Cortex of kidney (tissue), 1 donor: ENCODE data around the gene DNAI2.

Experiments used
- DNase-seq: peaks from one replicate; lab custom pipeline; 2025; lab: John Stamatoyannopoulos, UW

The DNAI2 gene

DNA sequence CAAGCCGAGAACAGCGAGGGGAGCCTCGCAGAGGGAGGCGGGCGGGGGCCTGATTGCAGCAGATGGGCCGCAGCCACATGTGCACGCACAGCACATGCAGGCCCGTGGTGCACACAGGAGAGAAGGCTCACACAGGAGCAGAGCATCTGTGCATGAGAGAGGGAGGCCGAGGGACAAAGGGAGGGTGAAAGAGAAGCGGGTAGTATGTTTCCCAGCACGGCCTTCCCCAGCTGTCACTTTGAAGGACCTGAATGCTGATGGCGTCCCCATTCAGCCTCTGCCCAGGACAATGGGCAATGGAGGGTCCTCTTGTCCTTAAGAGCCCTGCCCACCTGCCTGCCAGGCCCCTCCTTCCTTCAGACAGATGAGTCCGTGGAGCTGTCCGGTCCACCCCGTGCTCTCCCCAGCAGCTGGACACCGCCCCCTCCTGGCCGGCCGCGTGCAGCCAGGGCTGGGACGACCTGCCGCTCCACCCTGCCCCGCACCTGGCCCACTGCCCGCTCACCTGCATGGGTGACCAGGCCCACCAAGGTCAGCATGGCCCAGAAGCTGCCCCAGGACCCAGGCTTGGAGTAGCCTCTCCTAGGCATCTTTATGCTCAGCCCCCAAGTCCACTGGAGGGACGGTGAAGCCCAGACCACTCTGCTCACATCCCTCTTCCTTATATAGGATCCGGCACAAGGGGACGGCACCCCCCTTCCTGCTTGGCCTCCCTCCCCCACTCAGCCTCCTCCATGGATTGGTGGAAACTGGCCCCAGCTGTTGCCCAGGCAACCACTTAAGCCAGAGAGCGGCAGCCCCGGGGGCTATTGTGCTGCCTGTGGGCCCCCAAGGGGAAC, 87.4 kb downstream of the DNAI2 start, which contains the start of gene BTBD17:
BTBD17 (minus strand) TSS at position 639 of the 839 bp plus-strand sequence; CDS start at position 590, 49 bp downstream.
- no peak for DNase-seq

DNA sequence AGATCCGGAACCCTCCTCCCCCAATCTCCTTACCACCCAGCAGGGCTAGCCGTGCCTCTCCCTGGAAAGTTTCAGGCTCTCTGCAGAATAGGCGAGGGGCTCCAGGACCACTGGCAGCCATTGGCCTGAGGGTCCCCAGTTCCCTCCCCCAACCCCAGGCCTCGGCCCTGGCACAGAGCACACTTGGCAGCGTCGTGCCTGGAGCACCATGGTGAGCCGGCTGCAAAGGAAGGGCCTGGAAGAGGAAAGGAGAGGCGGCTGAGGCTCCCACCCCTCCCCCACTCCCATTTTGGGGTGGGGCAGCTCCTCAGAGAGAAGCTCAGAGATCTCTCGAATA, 88.0 kb downstream of the DNAI2 start:
- DNase-seq, result no peak

DNA sequence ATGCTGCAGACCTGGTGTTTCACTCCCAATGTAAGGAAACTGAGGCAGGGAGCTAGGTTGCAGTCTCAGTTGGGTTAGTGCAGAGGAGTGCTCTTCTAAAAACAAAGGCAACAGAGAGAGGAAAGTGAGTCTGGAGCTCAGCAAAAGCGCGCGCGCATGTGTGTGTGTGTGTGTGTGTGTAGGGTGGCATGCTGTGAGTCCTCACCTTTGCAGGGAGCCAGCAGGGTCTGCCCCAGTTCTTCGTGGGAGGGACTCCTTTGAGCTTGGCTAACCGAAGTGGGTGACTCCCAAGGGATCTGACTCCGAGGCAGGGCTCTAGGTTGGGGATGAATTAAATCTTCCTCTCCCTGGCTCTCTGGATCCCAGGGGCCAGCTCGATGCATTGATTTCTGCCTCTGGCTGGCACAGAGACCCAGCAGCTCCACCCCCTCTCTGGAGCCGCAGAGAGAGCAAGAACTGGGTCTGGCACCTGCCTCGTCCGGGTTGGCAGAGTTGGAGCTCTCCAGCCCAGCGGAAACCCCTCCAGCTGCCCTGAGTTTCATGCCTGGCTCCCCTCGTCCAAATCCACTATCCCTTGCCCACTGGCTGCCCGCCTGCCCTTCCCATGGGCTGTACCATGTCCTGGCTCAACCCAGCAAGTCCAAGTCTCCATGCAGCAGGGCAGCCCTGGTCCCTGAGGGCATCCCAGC, 88.9 kb downstream of the DNAI2 start:
- no peak for DNase-seq
